Measurements from ENCODE around the gene MED23.

DNA sequence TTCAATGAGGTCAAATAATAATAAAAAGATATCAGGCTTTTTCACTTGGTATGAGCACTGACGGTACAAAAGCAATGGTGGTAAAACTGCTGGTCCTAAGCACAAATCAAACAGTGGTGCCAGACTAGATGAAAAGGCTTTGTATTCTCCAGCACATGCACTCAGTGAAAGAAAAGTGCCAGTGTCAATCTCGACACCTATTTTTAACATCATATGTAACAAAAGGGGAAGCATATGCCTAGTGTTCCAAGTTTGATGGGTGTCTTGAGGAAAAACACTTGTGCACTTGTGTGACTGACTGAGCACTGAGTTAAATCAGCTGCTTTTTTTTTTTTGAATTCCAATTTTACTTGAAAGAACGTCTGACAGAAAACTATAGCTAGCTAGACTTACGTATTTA is 27.3 kb downstream of the MED23 start:
- no peak for TF ChIP-seq POLR2A (IDR thresholded peaks at IDR 0.05; ENCODE audit: low read depth, low read length)
- no peak for TF ChIP-seq KDM1A (IDR thresholded peaks at IDR 0.05; ENCODE audit: borderline replicate concordance)
- no peak for TF ChIP-seq ZNF274 (IDR thresholded peaks at IDR 0.05; ENCODE audit: insufficient read depth, insufficient read length)
- TF ChIP-seq RAD21 (IDR thresholded peaks at IDR 0.05; ENCODE audit: insufficient read depth, low read depth, low read length): no peak
- no peak for TF ChIP-seq HDAC2 (IDR thresholded peaks at IDR 0.05)
- TF ChIP-seq, protein P1, sequence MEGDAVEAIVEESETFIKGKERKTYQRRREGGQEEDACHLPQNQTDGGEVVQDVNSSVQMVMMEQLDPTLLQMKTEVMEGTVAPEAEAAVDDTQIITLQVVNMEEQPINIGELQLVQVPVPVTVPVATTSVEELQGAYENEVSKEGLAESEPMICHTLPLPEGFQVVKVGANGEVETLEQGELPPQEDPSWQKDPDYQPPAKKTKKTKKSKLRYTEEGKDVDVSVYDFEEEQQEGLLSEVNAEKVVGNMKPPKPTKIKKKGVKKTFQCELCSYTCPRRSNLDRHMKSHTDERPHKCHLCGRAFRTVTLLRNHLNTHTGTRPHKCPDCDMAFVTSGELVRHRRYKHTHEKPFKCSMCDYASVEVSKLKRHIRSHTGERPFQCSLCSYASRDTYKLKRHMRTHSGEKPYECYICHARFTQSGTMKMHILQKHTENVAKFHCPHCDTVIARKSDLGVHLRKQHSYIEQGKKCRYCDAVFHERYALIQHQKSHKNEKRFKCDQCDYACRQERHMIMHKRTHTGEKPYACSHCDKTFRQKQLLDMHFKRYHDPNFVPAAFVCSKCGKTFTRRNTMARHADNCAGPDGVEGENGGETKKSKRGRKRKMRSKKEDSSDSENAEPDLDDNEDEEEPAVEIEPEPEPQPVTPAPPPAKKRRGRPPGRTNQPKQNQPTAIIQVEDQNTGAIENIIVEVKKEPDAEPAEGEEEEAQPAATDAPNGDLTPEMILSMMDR (IDR thresholded peaks at IDR 0.05 in 2 of 3, conservative IDR thresholded peaks at IDR 0.05 in 1 of 3; ENCODE audit: control insufficient read depth in 2 of 3, extremely low read depth in 1 of 3, insufficient read depth in 1 of 3, low read depth in 3 of 3, low read length in 3 of 3): no peak
- TF ChIP-seq, protein P2, sequence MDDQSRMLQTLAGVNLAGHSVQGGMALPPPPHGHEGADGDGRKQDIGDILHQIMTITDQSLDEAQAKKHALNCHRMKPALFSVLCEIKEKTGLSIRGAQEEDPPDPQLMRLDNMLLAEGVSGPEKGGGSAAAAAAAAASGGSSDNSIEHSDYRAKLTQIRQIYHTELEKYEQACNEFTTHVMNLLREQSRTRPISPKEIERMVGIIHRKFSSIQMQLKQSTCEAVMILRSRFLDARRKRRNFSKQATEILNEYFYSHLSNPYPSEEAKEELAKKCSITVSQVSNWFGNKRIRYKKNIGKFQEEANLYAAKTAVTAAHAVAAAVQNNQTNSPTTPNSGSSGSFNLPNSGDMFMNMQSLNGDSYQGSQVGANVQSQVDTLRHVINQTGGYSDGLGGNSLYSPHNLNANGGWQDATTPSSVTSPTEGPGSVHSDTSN (IDR thresholded peaks at IDR 0.05; ENCODE audit: insufficient replicate concordance, low read depth, low read length): no peak
- TF ChIP-seq, protein P3, sequence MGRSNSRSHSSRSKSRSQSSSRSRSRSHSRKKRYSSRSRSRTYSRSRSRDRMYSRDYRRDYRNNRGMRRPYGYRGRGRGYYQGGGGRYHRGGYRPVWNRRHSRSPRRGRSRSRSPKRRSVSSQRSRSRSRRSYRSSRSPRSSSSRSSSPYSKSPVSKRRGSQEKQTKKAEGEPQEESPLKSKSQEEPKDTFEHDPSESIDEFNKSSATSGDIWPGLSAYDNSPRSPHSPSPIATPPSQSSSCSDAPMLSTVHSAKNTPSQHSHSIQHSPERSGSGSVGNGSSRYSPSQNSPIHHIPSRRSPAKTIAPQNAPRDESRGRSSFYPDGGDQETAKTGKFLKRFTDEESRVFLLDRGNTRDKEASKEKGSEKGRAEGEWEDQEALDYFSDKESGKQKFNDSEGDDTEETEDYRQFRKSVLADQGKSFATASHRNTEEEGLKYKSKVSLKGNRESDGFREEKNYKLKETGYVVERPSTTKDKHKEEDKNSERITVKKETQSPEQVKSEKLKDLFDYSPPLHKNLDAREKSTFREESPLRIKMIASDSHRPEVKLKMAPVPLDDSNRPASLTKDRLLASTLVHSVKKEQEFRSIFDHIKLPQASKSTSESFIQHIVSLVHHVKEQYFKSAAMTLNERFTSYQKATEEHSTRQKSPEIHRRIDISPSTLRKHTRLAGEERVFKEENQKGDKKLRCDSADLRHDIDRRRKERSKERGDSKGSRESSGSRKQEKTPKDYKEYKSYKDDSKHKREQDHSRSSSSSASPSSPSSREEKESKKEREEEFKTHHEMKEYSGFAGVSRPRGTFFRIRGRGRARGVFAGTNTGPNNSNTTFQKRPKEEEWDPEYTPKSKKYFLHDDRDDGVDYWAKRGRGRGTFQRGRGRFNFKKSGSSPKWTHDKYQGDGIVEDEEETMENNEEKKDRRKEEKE (IDR thresholded peaks at IDR 0.05): no peak
- no peak for TF ChIP-seq BCL11A (IDR thresholded peaks at IDR 0.05; ENCODE audit: low read depth, low read length)
- TF ChIP-seq NFYB (IDR thresholded peaks at IDR 0.05; ENCODE audit: insufficient read depth, low read depth, low read length): no peak

All from GM12878 (cell line).